Kidney (tissue), 14 donors: ENCODE measurements around the gene MS4A14. TPM values are rescaled to one million over a fixed set of nuclear protein-coding genes. Genes with fewer than 3 reads are reported as not detected.

Experiments
- DNase-seq, 5 donors: peaks; one replicate each; pipeline ENCODE4 v3.0.0-alpha.2; 2013 to 2020
- FAIRE-seq: peaks from 2 replicates; lab custom pipeline; 2012; peaks lifted over from hg19 to GRCh38; lab: Jason Lieb, UNC
- H3K27ac ChIP-seq, 2 donors: one replicate each; pipeline ENCODE4 v1.7.0; 2013; ENCODE audit warnings: low read depth in 2 of 2, low read length in 2 of 2, inconsistent platforms in 1 of 2
- H3K27me3 ChIP-seq: one replicate; pipeline ENCODE4 v1.7.1; 2013; ENCODE audit warnings: low read length, inconsistent platforms; ENCODE audit not compliant: control insufficient read depth, insufficient read depth
- H3K36me3 ChIP-seq, 3 donors: one replicate each; pipeline versions ENCODE4 v1.7.0 to v1.7.1; 2013; ENCODE audit warnings: low read length in 3 of 3, control low read depth in 1 of 3, inconsistent platforms in 1 of 3; ENCODE audit not compliant: insufficient read depth in 3 of 3, control insufficient read depth in 2 of 3
- H3K4me1 ChIP-seq, 3 donors: one replicate each; pipeline versions ENCODE4 v1.7.0 to v1.7.1; 2013; ENCODE audit warnings: low read length in 3 of 3, inconsistent platforms in 1 of 3, low read depth in 1 of 3; ENCODE audit not compliant: control insufficient read depth in 2 of 3, insufficient read depth in 2 of 3
- H3K4me3 ChIP-seq, 3 donors: one replicate each; pipeline versions ENCODE4 v1.7.0 to v1.8.1; 2013; ENCODE audit warnings: low read length in 3 of 3, control low read depth in 1 of 3, inconsistent platforms in 1 of 3
- H3K9ac ChIP-seq, 3 donors: one replicate each; pipeline versions ENCODE4 v1.7.0 to v1.7.1; 2013; ENCODE audit warnings: low read length in 3 of 3, control low read depth in 1 of 3, inconsistent platforms in 1 of 3
- H3K9me3 ChIP-seq, 3 donors: one replicate each; pipeline versions ENCODE4 v1.7.0 to v1.7.1; 2013; ENCODE audit warnings: low read length in 3 of 3, control low read depth in 1 of 3, inconsistent platforms in 1 of 3; ENCODE audit not compliant: control insufficient read depth in 2 of 3, insufficient read depth in 1 of 3
- intact Hi-C: fragments of 100-400 bp; cut with DNase I; formaldehyde crosslinking; loops from one replicate; pipeline ENCODE4 v1.11.1; 2022
- polyA plus RNA-seq: library from polyadenylated mRNA; stranded (reverse); fragments of 350-450 nt; fragmentation: Illumina TruSeq; extraction: RNeasy Lipid Tissue Mini Kit (QIAGEN cat#74804); gene quantifications from one replicate; pipeline ENCODE4 v1.2.3, GENCODE V29; 2014; ENCODE audit warnings: low read depth, low replicate concordance; ENCODE audit not compliant: insufficient read depth
- total RNA-seq: library from RNA; stranded (reverse); fragmentation: NEBNext Ultra II Directional; extraction: Animal tissue kit (Norgen Biotek cat#: 25700); gene quantifications from one replicate; pipeline ENCODE4 v1.2.1, GENCODE V29; 2021
- TF ChIP-seq, protein P1 (sequence below): IDR thresholded peaks from 3 replicates; pipeline ENCODE4 v1.5.1; 2012; ENCODE audit warnings: mild to moderate bottlenecking, moderate library complexity, borderline replicate concordance; ENCODE audit not compliant: insufficient read depth; ENCODE audit errors: extremely low read depth
- donor health status: control.
- donor health status: control.
- donor health status: control.
- donor health status: control.
- donor health status: control.
- donor health status: DM: yes; HTN: yes; CAD: no.
- donor health status: Normal renal cell carcinoma (clear cell type).

Gene MS4A14
- total and polyA plus RNA-seq, 2 donors from 2014 or later, result 0.34 to 2.1 TPM

DNA sequence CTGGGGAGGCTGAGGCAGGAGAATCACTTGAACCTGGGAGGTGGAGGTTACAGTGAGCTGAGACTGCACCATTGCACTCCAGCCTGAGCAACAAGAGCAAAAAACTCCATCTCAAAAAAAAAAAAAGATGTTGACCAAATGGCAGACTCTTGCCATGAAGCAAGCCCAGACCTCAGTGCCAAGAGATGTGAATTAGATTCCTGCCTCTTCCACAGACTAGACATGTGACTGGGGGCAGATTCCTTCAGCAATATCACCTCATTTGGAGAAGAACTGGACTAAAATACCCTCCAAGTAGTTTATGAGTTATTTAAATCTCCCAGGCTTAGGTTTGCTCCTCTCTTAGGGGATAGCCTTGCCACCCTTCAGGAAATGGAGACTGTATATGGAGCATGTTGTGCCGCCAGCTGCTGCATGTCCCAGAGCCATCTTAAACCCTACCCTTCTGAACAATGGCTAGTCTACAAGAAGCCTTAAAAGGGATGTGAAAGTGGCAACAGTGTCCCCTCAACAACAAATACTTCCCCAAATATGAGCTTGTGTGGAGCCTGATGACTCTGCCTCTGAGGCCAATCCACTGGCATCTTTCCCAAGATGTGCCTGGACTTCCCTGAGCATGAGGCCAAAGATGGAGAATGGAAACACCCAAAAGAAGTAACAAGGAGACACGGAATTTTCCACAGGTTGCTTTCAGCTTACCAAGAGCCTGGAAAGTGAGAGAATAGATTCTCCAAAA lies 18.7 kb upstream of the MS4A14 start:
- DNase-seq (peak in 1 of 5 donors; percentile 30), FAIRE-seq (no peak)
- Histone ChIP-seq H3K9ac (no peak overlapping the region), H3K4me3 (no peak overlapping the region), H3K27ac (no peak overlapping the region), H3K9me3 (no peaks in the 10 kb centered on the region), H3K36me3 (no peaks in the 10 kb centered on the region), H3K4me1 (no peaks in the 10 kb centered on the region), H3K27me3 (no peaks in the 10 kb centered on the region)
- intact Hi-C loops, result no loop called here
- TF ChIP-seq, protein P1, sequence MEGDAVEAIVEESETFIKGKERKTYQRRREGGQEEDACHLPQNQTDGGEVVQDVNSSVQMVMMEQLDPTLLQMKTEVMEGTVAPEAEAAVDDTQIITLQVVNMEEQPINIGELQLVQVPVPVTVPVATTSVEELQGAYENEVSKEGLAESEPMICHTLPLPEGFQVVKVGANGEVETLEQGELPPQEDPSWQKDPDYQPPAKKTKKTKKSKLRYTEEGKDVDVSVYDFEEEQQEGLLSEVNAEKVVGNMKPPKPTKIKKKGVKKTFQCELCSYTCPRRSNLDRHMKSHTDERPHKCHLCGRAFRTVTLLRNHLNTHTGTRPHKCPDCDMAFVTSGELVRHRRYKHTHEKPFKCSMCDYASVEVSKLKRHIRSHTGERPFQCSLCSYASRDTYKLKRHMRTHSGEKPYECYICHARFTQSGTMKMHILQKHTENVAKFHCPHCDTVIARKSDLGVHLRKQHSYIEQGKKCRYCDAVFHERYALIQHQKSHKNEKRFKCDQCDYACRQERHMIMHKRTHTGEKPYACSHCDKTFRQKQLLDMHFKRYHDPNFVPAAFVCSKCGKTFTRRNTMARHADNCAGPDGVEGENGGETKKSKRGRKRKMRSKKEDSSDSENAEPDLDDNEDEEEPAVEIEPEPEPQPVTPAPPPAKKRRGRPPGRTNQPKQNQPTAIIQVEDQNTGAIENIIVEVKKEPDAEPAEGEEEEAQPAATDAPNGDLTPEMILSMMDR, result no peak

DNA sequence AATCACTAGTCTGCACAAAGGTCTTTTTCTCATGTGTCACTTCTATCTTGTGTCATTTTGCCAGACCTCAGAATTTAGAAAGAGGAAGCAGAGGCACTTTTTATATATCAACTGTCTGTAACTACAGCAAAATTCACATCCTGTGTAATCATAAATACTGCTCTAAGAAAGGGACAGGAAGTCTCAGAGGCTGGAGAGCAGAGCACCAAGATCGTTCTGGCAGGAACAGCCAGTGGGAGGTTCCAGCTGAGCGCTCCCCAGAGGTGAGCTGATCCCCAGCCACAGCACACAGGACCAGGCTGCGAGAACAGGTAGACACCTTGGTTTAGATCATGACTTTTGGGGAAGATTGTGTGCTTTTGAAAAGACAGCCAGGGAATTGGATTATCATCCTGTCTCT lies 17.9 kb upstream of the MS4A14 start, which contains the start of gene MS4A7:
Gene MS4A7, plus strand, starts transcription at position 179 of the 400 bp plus-strand sequence. CDS start 4,610 bp downstream, outside the sequence.
- no peaks in the 10 kb centered on the region for H3K36me3 ChIP-seq
- TF ChIP-seq, protein P1, result no peak
- intact Hi-C loops, result no loop called here
- FAIRE-seq (no peak), DNase-seq (peak in 2 of 5 donors; percentile 19 to 54)
- no peaks in the 10 kb centered on the region for H3K9me3 ChIP-seq
- no peak within 1 kb of the TSS for H3K9ac ChIP-seq
- H3K27ac ChIP-seq, result peak within 1 kb of the TSS in 1 of 2 donors; percentile 20
- H3K4me3 ChIP-seq, result peak within 1 kb of the TSS in 1 of 3 donors; percentile 5
- no peaks in the 10 kb centered on the region for H3K4me1 ChIP-seq
- H3K27me3 ChIP-seq, result no peaks in the 10 kb centered on the region

DNA sequence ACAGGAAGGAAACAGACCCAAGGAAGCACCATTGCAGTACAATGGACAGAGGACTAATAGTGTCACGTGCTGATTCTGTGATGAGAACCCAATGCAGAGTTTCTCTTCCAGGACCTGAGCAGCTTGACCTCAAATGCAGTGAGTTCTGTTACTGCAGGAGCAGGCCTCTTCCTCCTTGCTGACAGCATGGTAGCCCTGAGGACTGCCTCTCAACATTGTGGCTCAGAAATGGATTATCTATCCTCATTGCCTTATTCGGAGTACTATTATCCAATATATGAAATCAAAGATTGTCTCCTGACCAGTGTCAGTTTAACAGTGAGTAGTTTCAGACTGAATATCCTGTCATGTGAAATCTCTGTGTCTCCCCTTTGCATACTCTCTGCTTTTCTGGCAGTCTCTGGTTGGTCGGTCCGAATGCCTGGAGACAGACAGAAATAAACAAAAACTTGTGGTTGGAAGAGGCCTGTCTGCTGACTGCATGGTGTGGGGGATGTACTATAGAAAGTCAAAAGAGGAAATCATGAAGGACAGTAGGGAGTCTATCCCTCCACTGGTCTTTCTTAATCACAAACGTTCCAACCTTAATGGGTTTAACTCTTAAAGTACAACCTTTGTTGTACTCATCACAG lies 6.9 kb upstream of the MS4A14 start:
- no peak for FAIRE-seq
- intact Hi-C loops, result no loop called here

More for the DNA sequence above, 6.9 kb upstream of the MS4A14 start:
- no peaks in the 10 kb centered on the region for H3K9me3 ChIP-seq
- H3K36me3 ChIP-seq, result no peaks in the 10 kb centered on the region
- no peak for DNase-seq
- no peaks in the 10 kb centered on the region for H3K27me3 ChIP-seq
- H3K9ac ChIP-seq, result no peak overlapping the region
- H3K4me3 ChIP-seq, result no peak overlapping the region
- no peak overlapping the region for H3K27ac ChIP-seq
- TF ChIP-seq, protein P1, result no peak
- H3K4me1 ChIP-seq, result no peaks in the 10 kb centered on the region
